WI38 (cell line): ENCODE data around the gene NAALADL2.

Experiments
- H3K4me3 ChIP-seq: 2 replicates; pipeline ENCODE4 v1.5.1; 2011; ENCODE audit warnings: low read depth, mild to moderate bottlenecking, control low read depth, low read length
- CTCF ChIP-seq: IDR thresholded peaks from 2 replicates; pipeline ENCODE4 v1.5.1; 2012; ENCODE audit warnings: low read depth, mild to moderate bottlenecking, control low read depth, low read length

NAALADL2 gene

GRCh38 chr3:174859114-174859735 is at the start of gene NAALADL2:
Gene NAALADL2 (plus strand): TSS chr3:174859334.
- no peak for TF ChIP-seq CTCF
- H3K4me3 ChIP-seq = no peak within 1 kb of the TSS

DNA sequence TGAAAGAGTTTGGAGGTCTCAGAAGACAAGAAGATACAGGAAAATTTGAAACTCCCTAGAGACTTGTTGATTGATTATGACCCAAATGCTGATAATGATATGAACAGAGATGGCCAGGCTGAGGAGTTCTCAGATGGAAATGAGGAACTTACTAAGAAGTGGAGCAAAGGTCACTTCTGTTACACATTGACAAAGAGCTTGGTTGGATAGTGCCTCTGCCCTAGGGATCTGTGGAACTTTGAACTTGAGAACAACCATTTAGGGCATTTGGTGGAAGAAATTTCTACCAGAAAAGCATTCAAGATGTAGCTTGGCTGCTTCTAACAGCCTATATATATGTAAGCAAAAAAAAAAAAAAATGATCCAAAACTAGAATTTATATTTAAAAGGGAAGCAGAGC is 48.9 kb upstream of the NAALADL2 start:
- no peak overlapping the region for H3K4me3 ChIP-seq
- TF ChIP-seq CTCF = no peak

DNA sequence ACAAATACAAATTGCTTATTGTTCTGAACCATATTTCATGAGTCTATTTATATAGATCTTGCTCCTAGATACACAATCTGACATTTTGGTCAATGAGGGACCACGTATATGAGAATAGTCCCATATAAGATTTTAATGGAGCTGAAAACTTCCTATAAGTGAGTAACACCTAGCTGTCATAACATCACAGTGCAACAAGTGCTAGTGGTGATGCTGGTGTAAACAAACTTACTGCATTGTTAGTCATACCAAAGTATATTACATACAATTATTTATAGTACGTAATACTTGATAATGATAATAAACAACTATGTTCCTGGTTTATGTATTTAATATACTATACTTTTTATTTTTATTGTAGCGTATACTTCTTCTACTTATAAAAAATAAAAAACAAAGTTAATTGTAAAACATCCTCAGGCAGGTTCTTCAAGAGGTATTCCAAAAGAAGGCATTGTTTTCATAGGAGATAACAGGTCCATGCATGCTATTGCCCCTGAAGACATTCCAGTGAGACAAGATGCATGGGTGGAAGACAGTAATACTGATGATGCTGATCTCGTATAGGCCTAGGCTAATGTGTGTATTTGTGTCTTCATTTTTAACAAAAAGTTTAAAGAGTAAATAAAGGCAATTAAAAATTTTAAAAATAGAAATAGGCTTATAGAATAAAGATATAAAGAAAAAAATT is 46.8 kb upstream of the NAALADL2 start:
- H3K4me3 ChIP-seq = no peak overlapping the region
- TF ChIP-seq CTCF = no peak

DNA sequence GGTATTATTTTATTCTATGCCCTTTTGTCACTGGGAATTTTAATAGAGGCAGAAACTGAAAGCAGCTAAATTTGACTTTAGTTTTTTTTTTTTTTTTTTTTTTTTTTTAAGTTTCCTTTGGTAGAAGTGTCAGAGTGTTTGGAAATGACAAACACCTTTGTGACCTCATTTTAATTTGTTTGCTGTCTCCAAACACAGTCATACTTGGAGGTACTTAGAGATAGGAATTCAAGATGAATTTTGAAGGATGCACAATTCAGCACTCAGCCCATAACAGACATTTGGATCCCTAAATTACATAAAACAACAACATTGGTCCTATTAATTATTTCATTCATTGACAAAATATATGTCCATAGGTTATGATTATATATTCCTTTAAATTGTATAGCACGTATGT is 43.4 kb upstream of the NAALADL2 start:
- TF ChIP-seq CTCF = no peak
- no peak overlapping the region for H3K4me3 ChIP-seq

DNA sequence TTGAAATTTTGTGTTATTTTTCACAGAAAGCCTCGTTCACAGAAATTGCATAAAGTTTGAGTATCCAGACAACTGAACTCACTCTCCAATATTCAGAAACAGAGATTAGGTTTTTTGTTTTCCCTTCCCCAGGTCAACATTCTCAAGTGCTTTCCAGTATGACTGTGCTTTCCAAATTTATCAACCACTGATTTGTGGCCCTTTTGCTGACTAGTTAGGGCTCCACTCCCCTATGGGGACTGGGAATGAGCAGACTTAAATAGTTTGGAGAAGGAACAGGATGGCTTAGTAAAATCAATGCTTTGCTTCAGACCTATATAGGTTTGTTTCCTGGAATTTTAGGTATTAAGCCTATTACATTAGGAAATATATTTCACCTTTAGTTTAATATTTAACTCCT is 38.2 kb upstream of the NAALADL2 start:
- no peak for TF ChIP-seq CTCF

DNA sequence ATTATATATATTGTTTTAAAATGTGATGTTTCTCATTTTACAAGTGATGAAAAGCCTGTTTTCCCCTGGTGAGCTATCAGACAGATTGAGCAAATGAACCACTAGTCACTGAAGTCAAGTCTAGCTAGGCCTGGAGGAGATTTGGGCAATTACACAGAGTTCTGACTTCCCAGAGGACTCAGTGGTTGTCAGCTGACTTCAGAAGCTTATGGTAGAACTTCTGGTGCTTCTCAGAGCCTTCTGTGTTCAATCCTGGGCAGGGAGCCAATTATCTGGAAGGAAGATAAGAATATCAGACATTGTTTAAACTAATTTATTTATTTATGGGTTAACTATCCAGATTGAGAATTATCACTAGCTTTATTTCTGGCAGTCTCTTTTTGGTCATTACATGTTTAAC is 37.7 kb upstream of the NAALADL2 start:
- TF ChIP-seq CTCF = no peak
- no peak overlapping the region for H3K4me3 ChIP-seq

More for the DNA sequence above, 38.2 kb upstream of the NAALADL2 start:
- H3K4me3 ChIP-seq = no peak overlapping the region

- no peak for TF ChIP-seq CTCF
Measured at GRCh38 chr3:174822320-174822719, 36.8 kb upstream of the NAALADL2 start.

More at GRCh38 chr3:174822320-174822719, 36.8 kb upstream of the NAALADL2 start:
- H3K4me3 ChIP-seq = no peak overlapping the region
